Fibroblast of mammary gland (primary cell): ENCODE data around the gene RUVBL1.

ENCODE experiments used
- DNase-seq: peaks from one replicate; pipeline ENCODE4 v3.0.0-alpha.2; 2010; ENCODE audit warnings: low read depth
- H3K4me3 ChIP-seq: 2 replicates; pipeline ENCODE4 v1.5.1; 2011; ENCODE audit warnings: low read depth, mild to moderate bottlenecking, low read length, moderate library complexity; ENCODE audit not compliant: control insufficient read depth
- CTCF ChIP-seq: conservative IDR thresholded peaks from 2 replicates; pipeline ENCODE4 v1.5.1; 2011; ENCODE audit warnings: low read depth, low read length, inconsistent platforms; ENCODE audit not compliant: control insufficient read depth, insufficient read depth

Gene RUVBL1

DNA sequence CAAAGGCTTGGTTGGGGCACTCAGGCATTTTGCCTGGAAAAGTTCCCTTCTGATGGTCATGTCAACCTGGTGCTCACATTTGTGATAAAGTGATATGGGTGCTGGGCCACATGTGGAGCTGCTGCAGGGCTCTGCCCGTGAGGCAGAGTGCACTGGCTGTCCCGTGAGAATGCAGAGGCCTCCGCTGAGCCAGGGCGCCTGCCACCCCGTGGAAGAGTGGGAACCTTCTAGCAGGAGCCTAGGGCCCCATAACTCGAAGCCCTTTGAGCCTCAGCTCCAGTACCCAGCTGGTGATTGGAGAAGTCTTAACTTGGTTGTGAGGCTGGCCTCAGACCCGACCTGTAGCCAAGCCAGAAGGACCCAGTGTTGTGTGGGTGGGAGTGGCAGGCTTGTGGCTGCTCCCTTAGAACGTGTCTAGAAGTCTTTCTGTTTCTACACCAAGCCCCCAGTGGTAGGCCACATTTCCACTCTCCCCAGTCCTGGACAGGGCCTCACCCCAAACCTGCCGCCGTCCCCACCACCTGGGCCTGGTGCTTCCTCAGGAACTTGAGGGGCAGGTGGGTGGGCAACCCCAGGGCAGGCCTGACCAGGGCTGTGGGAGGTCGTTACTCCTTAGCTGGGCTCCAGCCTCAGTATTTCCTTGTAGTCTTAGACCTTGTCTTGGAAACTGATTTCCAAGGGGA is 51.7 kb downstream of the RUVBL1 start:
- H3K4me3 ChIP-seq: no peak overlapping the region
- TF ChIP-seq CTCF: no peak
- DNase-seq: no peak

DNA sequence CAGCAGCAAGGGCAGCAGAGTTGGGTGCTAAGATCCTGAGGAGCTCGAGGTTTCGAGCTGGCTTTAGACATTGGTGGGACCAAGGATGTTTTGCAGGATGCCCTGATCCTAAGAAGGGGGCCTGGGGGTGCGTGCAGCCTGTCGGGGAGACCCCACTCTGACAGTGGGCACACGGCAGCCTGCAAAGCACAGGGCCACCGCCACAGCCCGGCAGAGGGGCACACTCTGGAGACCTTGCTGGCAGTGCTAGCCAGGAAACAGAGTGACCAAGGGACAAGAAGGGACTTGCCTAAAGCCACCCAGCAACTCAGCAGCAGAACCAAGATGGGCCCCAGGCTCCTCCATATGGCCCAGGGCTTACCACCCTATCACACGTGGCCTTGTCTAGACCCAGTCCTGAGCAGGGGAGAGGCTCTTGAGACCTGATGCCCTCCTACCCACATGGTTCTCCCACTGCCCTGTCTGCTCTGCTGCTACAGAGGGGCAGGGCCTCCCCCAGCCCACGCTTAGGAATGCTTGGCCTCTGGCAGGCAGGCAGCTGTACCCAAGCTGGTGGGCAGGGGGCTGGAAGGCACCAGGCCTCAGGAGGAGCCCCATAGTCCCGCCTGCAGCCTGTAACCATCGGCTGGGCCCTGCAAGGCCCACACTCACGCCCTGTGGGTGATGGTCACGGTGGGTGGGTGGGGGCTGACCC is 52.6 kb downstream of the RUVBL1 start:
- no peak overlapping the region for H3K4me3 ChIP-seq
- no peak for TF ChIP-seq CTCF
- no peak for DNase-seq

DNA sequence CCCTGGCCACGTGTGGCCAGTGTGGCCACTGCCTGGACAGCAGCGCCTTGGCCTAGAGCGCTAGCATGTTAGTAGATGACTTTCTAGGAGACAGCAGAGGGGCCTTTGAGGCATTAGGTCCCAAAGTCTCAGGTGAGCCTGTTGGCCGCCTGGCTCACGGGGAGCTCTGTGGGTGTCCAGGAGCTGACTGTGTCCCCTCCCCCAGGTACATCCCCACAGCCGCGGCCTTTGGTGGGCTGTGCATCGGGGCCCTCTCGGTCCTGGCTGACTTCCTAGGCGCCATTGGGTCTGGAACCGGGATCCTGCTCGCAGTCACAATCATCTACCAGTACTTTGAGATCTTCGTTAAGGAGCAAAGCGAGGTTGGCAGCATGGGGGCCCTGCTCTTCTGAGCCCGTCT is 54.3 kb downstream of the RUVBL1 start:
- no peak overlapping the region for H3K4me3 ChIP-seq
- DNase-seq: no peak
- no peak for TF ChIP-seq CTCF

DNA sequence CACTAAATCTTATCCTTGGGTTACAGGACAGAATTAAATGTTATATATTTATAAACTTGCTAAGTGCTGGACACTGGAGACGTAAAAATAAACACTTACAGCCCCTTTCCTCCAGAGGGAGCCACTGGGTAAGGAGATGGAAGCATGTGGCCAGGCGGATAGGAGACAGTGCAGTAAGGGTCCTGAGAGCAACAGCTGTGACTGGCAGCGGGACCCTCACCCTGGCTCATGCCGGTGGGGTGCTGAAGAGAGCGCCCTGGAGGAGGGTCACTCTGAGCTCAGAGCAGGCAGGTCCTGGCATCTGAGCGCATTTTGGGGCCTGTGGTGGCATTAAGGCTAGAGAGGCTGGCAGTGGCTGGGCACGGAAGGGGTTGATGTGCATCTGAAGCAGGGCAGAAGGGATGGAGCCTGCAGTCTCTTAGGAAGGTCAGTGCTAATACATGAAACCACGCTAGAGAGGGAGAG is 55.4 kb downstream of the RUVBL1 start:
- H3K4me3 ChIP-seq: no peak overlapping the region
- TF ChIP-seq CTCF: peak; percentile 69
- peak; percentile 69 for DNase-seq

GRCh38 chr3:128067489-128067888 is 56.1 kb downstream of the RUVBL1 start:
- DNase-seq: peak; percentile 77
- peak; percentile 2 for TF ChIP-seq CTCF
- no peak overlapping the region for H3K4me3 ChIP-seq

- no peak overlapping the region for H3K4me3 ChIP-seq
- no peak for TF ChIP-seq CTCF
- DNase-seq: no peak
These were observed 56.9 kb downstream of the RUVBL1 start for GRCh38 chr3:128066676-128067075.

DNA sequence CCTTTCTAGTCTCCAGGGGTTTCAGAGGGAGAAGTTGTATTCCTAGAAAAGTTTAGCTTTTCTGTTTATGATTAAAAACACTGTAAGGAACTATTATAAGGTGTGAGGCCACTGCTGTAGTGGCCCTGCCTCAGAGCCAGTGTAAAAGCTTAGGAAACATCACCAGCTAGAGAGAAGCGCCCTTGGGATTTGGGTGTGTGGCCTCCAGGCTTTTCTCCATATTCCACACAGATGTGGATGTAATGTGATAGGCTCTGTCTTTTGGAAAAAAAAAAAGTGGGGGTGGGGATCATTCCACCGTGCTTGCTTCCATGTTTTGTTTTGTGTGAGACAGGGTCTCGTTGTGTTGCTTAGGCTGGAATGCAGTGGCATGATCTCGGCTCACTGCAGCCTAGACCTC is 57.5 kb downstream of the RUVBL1 start:
- no peak overlapping the region for H3K4me3 ChIP-seq
- DNase-seq: peak; percentile 46
- no peak for TF ChIP-seq CTCF
